ENCODE measurements around the gene EFS.

DNA sequence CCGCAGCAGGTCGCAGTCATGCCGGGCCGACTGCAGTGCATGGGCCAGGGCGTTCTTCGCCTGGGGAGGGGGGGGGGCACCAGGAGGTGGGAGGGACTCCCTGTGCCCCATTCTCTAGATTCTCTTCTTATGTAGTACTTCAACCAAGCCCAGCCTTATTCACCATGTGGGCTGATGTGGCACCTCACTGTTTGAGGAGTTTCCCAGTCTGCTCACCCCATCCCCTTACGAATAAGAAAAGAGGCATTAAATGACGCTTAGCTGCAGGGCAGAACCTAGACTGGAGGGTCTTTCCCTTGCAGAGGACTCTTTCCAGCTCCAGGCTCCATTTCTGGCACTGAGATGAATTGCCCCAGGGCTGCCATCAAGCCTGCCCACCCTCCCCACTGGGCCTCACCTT, 24.0 kb upstream of the EFS start:
- TF ChIP-seq GATA2 (IDR thresholded peaks at IDR 0.05; ENCODE audit: low read depth, low read length) (no peak), GATA3 (IDR thresholded peaks at IDR 0.05; ENCODE audit: low read depth, low read length) (no peak)

Measured in SH-SY5Y (cell line).